Panc1 (cell line): ENCODE measurements around the gene UPK2. TPM values are rescaled to one million over a fixed set of nuclear protein-coding genes. Genes with fewer than 3 reads are reported as not detected.

Experiments
- ATAC-seq: fragments of 200-7000 bp; cut with Tn5 transposase; 2 replicates; pipeline ENCODE4 v1.9.1; 2020; ENCODE audit warnings: mild to moderate bottlenecking, moderate library complexity
- BruUV-seq: library from RNA; stranded (reverse); fragments of 400-500 nt; replicated peaks from 2 replicates; lab custom pipeline; 2021; lab: Mats Ljungman, UMichigan
- CTCF ChIA-PET: fragments of 300-600 bp; sonication (Branson Sonifier 250); formaldehyde crosslinking; loops from one replicate; lab custom pipeline; 2022; ENCODE audit warnings: antibody characterized with exemption; lab: Charles Lee
- POLR2A ChIA-PET: fragments of 300-600 bp; sonication (Branson Sonifier 250); formaldehyde crosslinking; loops from one replicate; lab custom pipeline; 2022; ENCODE audit warnings: antibody characterized with exemption; lab: Charles Lee
- DNase-seq: peaks from one replicate; pipeline ENCODE4 v3.0.0-alpha.2; 2010; ENCODE audit warnings: low read depth, low spot score
- H3K27ac ChIP-seq: 2 replicates; pipeline ENCODE4 v1.5.1; 2011; ENCODE audit warnings: mild to moderate bottlenecking, low read length, inconsistent platforms
- H3K27me3 ChIP-seq: fragments of 200-500 bp; sonication (Bioruptor generic); 2 replicates; pipeline ENCODE4 v1.6.0; 2014; ENCODE audit warnings: low read length, inconsistent platforms; ENCODE audit not compliant: control insufficient read depth, insufficient read depth
- H3K36me3 ChIP-seq: fragments of 200-500 bp; sonication (Bioruptor generic); 2 replicates; pipeline ENCODE4 v1.5.1; 2014; ENCODE audit warnings: inconsistent platforms, mild to moderate bottlenecking, low read length, moderate library complexity; ENCODE audit not compliant: control insufficient read depth, insufficient read depth
- H3K4me1 ChIP-seq: 2 replicates; pipeline ENCODE4 v1.5.1; 2011; ENCODE audit warnings: inconsistent platforms, mild to moderate bottlenecking, low read length, moderate library complexity; ENCODE audit not compliant: control insufficient read depth, insufficient read depth
- H3K4me3 ChIP-seq, 2 experiments: 2 replicates each; pipeline ENCODE4 v1.5.1; 2011 to 2012; ENCODE audit warnings: low read depth in 2 of 2, low read length in 2 of 2, mild to moderate bottlenecking in 2 of 2, inconsistent platforms in 1 of 2, moderate library complexity in 1 of 2
- H3K9me3 ChIP-seq: fragments of 200-500 bp; sonication (Bioruptor generic); 2 replicates; pipeline ENCODE4 v1.5.1; 2014; ENCODE audit warnings: low read depth, mild to moderate bottlenecking, inconsistent platforms, low read length, moderate library complexity; ENCODE audit not compliant: control insufficient read depth, insufficient read depth
- POLR2AphosphoS5 ChIP-seq: IDR thresholded peaks from 2 replicates; pipeline ENCODE4 v1.6.1; 2012; ENCODE audit warnings: mild to moderate bottlenecking, low read depth, low read length, moderate library complexity
- SIN3A ChIP-seq: IDR thresholded peaks from 2 replicates; pipeline ENCODE4 v1.6.1; 2012; ENCODE audit warnings: low read depth, mild to moderate bottlenecking, low read length, moderate library complexity, borderline replicate concordance; ENCODE audit not compliant: insufficient read depth
- TCF7L2 ChIP-seq: IDR thresholded peaks from 2 replicates; pipeline ENCODE4 v1.6.1; 2011; ENCODE audit warnings: mild to moderate bottlenecking, low read depth, low read length, inconsistent platforms
- in situ Hi-C: cut with HindIII; loops from 2 replicates; pipeline ENCODE4 v1.10.0; 2016; ENCODE audit warnings: low sequenced_read_pairs, low pct_unique_long_range_greater_than_20kb
- intact Hi-C: fragments of 100-400 bp; cut with micrococcal nuclease; formaldehyde crosslinking; loops from one replicate; pipeline ENCODE4 v1.10.0; 2022; ENCODE audit not compliant: unreplicated experiment
- total RNA-seq: library from RNA; stranded (reverse); gene quantifications from one replicate; pipeline ENCODE4 v1.2.1, GENCODE V29; 2021; ENCODE audit not compliant: unreplicated experiment
- TF ChIP-seq, protein P1 (sequence below): fragments of 450-650 bp; IDR thresholded peaks from 2 replicates; pipeline ENCODE4 v1.5.1; 2017; ENCODE audit warnings: mild to moderate bottlenecking
- TF ChIP-seq, protein P2 (sequence below), 2 experiments: IDR thresholded peaks; 2 replicates each; pipeline ENCODE4 v1.6.1; 2011 to 2012; ENCODE audit warnings: low read depth in 2 of 2, control low read depth in 1 of 2, low read length in 1 of 2, mild to moderate bottlenecking in 1 of 2, moderate library complexity in 1 of 2; ENCODE audit not compliant: insufficient read depth in 1 of 2

UPK2 gene
- total RNA-seq, 1 experiment from 2014 or later, result 0.92 TPM

DNA sequence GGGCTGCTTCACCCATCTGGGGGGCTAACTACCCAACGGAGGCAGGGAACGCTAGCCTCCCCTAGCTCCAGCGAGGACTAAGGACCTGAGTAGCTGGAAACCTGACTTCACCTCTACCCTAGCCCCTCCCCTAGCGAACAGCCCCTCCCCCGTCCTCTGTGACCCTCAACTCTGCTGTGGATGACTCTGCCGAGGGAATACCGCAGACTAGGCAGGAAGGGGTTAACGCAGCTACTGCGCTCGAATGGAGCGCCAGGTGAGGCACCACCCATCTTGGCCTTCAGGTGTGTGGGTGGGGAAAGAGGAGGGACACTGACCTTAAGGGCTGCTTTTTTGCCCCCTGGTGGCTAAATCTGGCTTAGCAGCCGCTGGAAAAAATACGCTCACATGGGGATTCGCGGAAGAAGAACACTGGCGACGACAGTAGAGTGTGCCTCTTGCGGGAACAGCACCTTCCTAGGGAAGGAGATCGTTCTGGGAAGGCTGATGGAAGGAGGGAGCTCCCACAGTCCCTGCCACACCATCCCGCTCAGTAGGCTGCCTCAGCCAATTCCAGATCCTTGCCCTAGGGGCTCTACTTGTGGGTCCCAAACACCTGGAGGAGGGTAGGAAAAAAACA, 25.9 kb upstream of the UPK2 start:
- Histone ChIP-seq H3K27ac (peak overlapping the region; percentile 97), H3K4me1 (peaks cover 25% of the 10 kb centered on the region), H3K36me3 (no peaks in the 10 kb centered on the region), H3K27me3 (no peaks in the 10 kb centered on the region), H3K9me3 (no peaks in the 10 kb centered on the region), H3K4me3 (peak overlapping the region; percentile 68 to 72)
- ATAC-seq (peak; percentile 14), DNase-seq (peak; percentile 86)
- no TSS peak for BruUV-seq
- POLR2A ChIA-PET, result interaction anchor here (0.7 to 1.0 kb wide), 2 partner anchors 20 to 79 kb away, joined by 3 to 5 read pairs; no protein-coding TSS in a partner anchor
- CTCF ChIA-PET, result interaction anchor here (0.5 to 1.4 kb wide), 11 partner anchors 18 to 1791 kb away, joined by 3 to 11 read pairs (median 4); no protein-coding TSS in a partner anchor
- intact Hi-C loops, result loop anchor here (5.0 kb wide), 1 partner anchor 33 kb away; no protein-coding TSS in a partner anchor
- in situ Hi-C loops, result no loop called here
- TF ChIP-seq SIN3A (no peak; the same call in 1 of the 2 replicates), TCF7L2 (no peak), POLR2AphosphoS5 (peak; percentile 10; the same call in 1 of the 2 replicates)
- TF ChIP-seq, protein P1, sequence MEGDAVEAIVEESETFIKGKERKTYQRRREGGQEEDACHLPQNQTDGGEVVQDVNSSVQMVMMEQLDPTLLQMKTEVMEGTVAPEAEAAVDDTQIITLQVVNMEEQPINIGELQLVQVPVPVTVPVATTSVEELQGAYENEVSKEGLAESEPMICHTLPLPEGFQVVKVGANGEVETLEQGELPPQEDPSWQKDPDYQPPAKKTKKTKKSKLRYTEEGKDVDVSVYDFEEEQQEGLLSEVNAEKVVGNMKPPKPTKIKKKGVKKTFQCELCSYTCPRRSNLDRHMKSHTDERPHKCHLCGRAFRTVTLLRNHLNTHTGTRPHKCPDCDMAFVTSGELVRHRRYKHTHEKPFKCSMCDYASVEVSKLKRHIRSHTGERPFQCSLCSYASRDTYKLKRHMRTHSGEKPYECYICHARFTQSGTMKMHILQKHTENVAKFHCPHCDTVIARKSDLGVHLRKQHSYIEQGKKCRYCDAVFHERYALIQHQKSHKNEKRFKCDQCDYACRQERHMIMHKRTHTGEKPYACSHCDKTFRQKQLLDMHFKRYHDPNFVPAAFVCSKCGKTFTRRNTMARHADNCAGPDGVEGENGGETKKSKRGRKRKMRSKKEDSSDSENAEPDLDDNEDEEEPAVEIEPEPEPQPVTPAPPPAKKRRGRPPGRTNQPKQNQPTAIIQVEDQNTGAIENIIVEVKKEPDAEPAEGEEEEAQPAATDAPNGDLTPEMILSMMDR, result peak; percentile 98
- TF ChIP-seq, protein P2, sequence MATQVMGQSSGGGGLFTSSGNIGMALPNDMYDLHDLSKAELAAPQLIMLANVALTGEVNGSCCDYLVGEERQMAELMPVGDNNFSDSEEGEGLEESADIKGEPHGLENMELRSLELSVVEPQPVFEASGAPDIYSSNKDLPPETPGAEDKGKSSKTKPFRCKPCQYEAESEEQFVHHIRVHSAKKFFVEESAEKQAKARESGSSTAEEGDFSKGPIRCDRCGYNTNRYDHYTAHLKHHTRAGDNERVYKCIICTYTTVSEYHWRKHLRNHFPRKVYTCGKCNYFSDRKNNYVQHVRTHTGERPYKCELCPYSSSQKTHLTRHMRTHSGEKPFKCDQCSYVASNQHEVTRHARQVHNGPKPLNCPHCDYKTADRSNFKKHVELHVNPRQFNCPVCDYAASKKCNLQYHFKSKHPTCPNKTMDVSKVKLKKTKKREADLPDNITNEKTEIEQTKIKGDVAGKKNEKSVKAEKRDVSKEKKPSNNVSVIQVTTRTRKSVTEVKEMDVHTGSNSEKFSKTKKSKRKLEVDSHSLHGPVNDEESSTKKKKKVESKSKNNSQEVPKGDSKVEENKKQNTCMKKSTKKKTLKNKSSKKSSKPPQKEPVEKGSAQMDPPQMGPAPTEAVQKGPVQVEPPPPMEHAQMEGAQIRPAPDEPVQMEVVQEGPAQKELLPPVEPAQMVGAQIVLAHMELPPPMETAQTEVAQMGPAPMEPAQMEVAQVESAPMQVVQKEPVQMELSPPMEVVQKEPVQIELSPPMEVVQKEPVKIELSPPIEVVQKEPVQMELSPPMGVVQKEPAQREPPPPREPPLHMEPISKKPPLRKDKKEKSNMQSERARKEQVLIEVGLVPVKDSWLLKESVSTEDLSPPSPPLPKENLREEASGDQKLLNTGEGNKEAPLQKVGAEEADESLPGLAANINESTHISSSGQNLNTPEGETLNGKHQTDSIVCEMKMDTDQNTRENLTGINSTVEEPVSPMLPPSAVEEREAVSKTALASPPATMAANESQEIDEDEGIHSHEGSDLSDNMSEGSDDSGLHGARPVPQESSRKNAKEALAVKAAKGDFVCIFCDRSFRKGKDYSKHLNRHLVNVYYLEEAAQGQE (IDR thresholded peaks at IDR 0.05; ENCODE audit: insufficient read depth in 1 of 2, low read depth in 2 of 2, low read length in 1 of 2), result 0 out of 4 replicates have a peak, but pooled peaks of 1 of the 2 experiments have one; percentile 19

DNA sequence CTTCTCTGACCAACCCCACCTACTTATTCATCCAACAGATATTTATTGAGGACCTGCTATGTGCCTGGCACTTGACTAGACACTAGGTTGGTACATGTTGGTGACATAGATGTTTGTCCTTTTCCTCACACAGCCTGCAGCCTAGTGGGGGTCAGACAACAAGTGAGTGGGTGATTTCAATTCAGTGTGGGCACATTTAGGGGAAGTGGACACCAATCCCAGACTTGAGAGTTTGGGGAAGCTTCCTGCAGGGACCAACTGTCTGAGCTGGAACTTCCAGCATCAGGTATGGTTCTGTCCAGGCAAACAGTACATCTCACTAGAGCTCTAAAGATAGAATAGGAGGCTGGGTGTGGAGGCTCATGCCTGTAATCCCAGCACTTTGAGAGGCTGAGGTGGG, 24.5 kb upstream of the UPK2 start:
- Histone ChIP-seq H3K4me3 (no peak overlapping the region), H3K36me3 (no peaks in the 10 kb centered on the region), H3K4me1 (peaks cover 24% of the 10 kb centered on the region), H3K9me3 (no peaks in the 10 kb centered on the region), H3K27ac (no peak overlapping the region), H3K27me3 (no peaks in the 10 kb centered on the region)
- intact Hi-C loops (loop anchor here (5.0 kb wide), 1 partner anchor 34 kb away; no protein-coding TSS in a partner anchor), in situ Hi-C loops (no loop called here)
- ChIA-PET CTCF (no interaction called here), POLR2A (interaction anchor here (0.7 kb wide), 1 partner anchor 268 kb away, joined by 5 read pairs; no protein-coding TSS in a partner anchor)
- BruUV-seq, result no TSS peak
- TF ChIP-seq, protein P2 (IDR thresholded peaks at IDR 0.05; ENCODE audit: insufficient read depth in 1 of 2, low read depth in 2 of 2, low read length in 1 of 2), result no peak
- DNase-seq, result no peak
- no peak for ATAC-seq
